ENCODE data around the gene STIP1. TPM values are rescaled to one million over a fixed set of nuclear protein-coding genes. Genes with fewer than 3 reads are reported as not detected.

The STIP1 gene
- total RNA-seq, 1 experiment from 2014 or later: 336 TPM

- no peaks in the 10 kb centered on the region for H3K27me3 ChIP-seq (ENCODE audit: insufficient read depth, low read length)
- ChIA-PET CTCF (interaction anchor here (1.5 kb wide), 1 partner anchor 82 kb away, joined by 4 read pairs; no protein-coding TSS in a partner anchor), RAD21 (ENCODE audit: low non-redundant PET in 1 of 2, low total read pairs in 2 of 2, uncharacterized antibody in 2 of 2, unreplicated experiment in 2 of 2) (no interaction called here), POLR2A (no interaction called here)
- intact Hi-C loops (cut with micrococcal nuclease): no loop called here
- H3K4me3 ChIP-seq (replicated peaks in 1 of 2; ENCODE audit: low read depth in 1 of 2, low read length in 2 of 2): no peak overlapping the region
- no peaks in the 10 kb centered on the region for H4K20me1 ChIP-seq (ENCODE audit: insufficient read depth)
- no peak overlapping the region for H3K27ac ChIP-seq (ENCODE audit: low read depth, low read length)
- ATAC-seq (no peak), DNase-seq (ENCODE audit: low read depth, low spot score) (no peak)
- no peaks in the 10 kb centered on the region for H3K9me3 ChIP-seq (ENCODE audit: control insufficient read depth in 1 of 2, insufficient read depth in 1 of 2, low read depth in 1 of 2, low read length in 2 of 2)
- peaks cover 9 to 22% of the 10 kb centered on the region in 2 experiments for H3K4me1 ChIP-seq (ENCODE audit: control insufficient read depth in 1 of 2, insufficient read depth in 2 of 2, low read length in 2 of 2)
- H3K79me2 ChIP-seq (ENCODE audit: insufficient read depth, low read length): peaks cover 19% of the 10 kb centered on the region; the same call in 1 of the 2 replicates
- no TSS peak for BruUV-seq (replicated peaks)
- H3K4me2 ChIP-seq (ENCODE audit: low read length): no peak overlapping the region
- TF ChIP-seq SRF (IDR thresholded peaks at IDR 0.05; ENCODE audit: low read depth): no peak
- no peak for TF ChIP-seq ATF3 (IDR thresholded peaks at IDR 0.05)
- TF ChIP-seq EZH2 (IDR thresholded peaks at IDR 0.05): no peak
- no peak for TF ChIP-seq JUND (IDR thresholded peaks at IDR 0.05)
- TF ChIP-seq MAX (IDR thresholded peaks at IDR 0.05): no peak
- TF ChIP-seq EGR1 (IDR thresholded peaks at IDR 0.05; ENCODE audit: low read depth): no peak
- peaks cover 0 to 6% of the 10 kb centered on the region in 2 experiments; a peak in 1 of 4 replicates for H3K36me3 ChIP-seq (ENCODE audit: control insufficient read depth in 1 of 2, insufficient read depth in 2 of 2, low read length in 2 of 2)
- no peak overlapping the region for H3K9ac ChIP-seq (ENCODE audit: low read length)
- H2AFZ ChIP-seq (ENCODE audit: low read depth, low read length, poor library complexity, severe bottlenecking): no peak overlapping the region
- no peaks in the 10 kb centered on the region for H3K9me2 ChIP-seq (ENCODE audit: insufficient read depth)
Measured at GRCh38 chr11:64222651-64223000, 36.7 kb downstream of the STIP1 start.

GRCh38 chr11:64223001-64223651, 37.2 kb downstream of the STIP1 start:
- DNase-seq (ENCODE audit: low read depth, low spot score): no peak
- CTCF ChIA-PET: interaction anchor here (1.5 kb wide), 1 partner anchor 81 kb away, joined by 4 read pairs; no protein-coding TSS in a partner anchor

More at GRCh38 chr11:64223001-64223651, 37.2 kb downstream of the STIP1 start:
- no TSS peak for BruUV-seq (replicated peaks)
- Histone ChIP-seq H3K4me2 (ENCODE audit: low read length) (no peak overlapping the region), H3K27me3 (ENCODE audit: insufficient read depth, low read length) (no peaks in the 10 kb centered on the region), H3K4me1 (ENCODE audit: control insufficient read depth in 1 of 2, insufficient read depth in 2 of 2, low read length in 2 of 2) (peaks cover 9 to 22% of the 10 kb centered on the region in 2 experiments), H4K20me1 (ENCODE audit: insufficient read depth) (no peaks in the 10 kb centered on the region), H3K27ac (ENCODE audit: low read depth, low read length) (no peak overlapping the region), H2AFZ (ENCODE audit: low read depth, low read length, poor library complexity, severe bottlenecking) (no peak overlapping the region), H3K9ac (ENCODE audit: low read length) (no peak overlapping the region), H3K36me3 (ENCODE audit: control insufficient read depth in 1 of 2, insufficient read depth in 2 of 2, low read length in 2 of 2) (peaks cover 0 to 6% of the 10 kb centered on the region in 2 experiments; a peak in 1 of 4 replicates), H3K79me2 (ENCODE audit: insufficient read depth, low read length) (peaks cover 19% of the 10 kb centered on the region; the same call in 1 of the 2 replicates), H3K9me3 (ENCODE audit: control insufficient read depth in 1 of 2, insufficient read depth in 1 of 2, low read depth in 1 of 2, low read length in 2 of 2) (no peaks in the 10 kb centered on the region), H3K4me3 (replicated peaks in 1 of 2; ENCODE audit: low read depth in 1 of 2, low read length in 2 of 2) (no peak overlapping the region), H3K9me2 (ENCODE audit: insufficient read depth) (no peaks in the 10 kb centered on the region)
- RAD21 ChIA-PET (ENCODE audit: low non-redundant PET in 1 of 2, low total read pairs in 2 of 2, uncharacterized antibody in 2 of 2, unreplicated experiment in 2 of 2): no interaction called here
- ATAC-seq: no peak
- POLR2A ChIA-PET: no interaction called here
- TF ChIP-seq FOSL1 (IDR thresholded peaks at IDR 0.05; ENCODE audit: low read depth): no peak
- TF ChIP-seq ZBTB33 (IDR thresholded peaks at IDR 0.05; ENCODE audit: extremely low read depth, insufficient replicate concordance, low read length): no peak
- TF ChIP-seq POLR2A (IDR thresholded peaks at IDR 0.05; ENCODE audit: borderline replicate concordance, extremely low read depth, insufficient read depth, insufficient read length): no peak
- no peak for TF ChIP-seq TCF7L2 (IDR thresholded peaks at IDR 0.05; ENCODE audit: borderline replicate concordance, extremely low read depth, insufficient read depth, insufficient read length)
- TF ChIP-seq SIN3A (IDR thresholded peaks at IDR 0.05; ENCODE audit: low read depth): no peak
- intact Hi-C loops (cut with micrococcal nuclease): no loop called here

Data from HCT116 (cell line).